K562 (cell line): ENCODE measurements around the gene SCN2B. TPM values are rescaled to one million over a fixed set of nuclear protein-coding genes. Genes with fewer than 3 reads are reported as not detected.

Source experiments
- ATAC-seq: fragments of 200-7000 bp; cut with Tn5 transposase; 3 replicates; pipeline ENCODE4 v1.9.1; 2020; ENCODE audit warnings: moderate library complexity
- BruUV-seq: library from RNA; stranded (reverse); fragments of 400-500 nt; replicated peaks from 2 replicates; lab custom pipeline; 2021; lab: Mats Ljungman, UMichigan
- CTCF ChIA-PET: fragments of 300-600 bp; formaldehyde crosslinking; extraction: SDS; loops from one replicate; lab custom pipeline; 2021; ENCODE audit warnings: low intra/inter-chr PET ratio; lab: Yijun Ruan, JAX
- POLR2A ChIA-PET: fragments of 300-600, 350-650 bp; sonication (Branson Sonifier 250); formaldehyde crosslinking; extraction: SDS; loops from one replicate; lab custom pipeline; 2021; ENCODE audit warnings: antibody characterized with exemption, inconsistent platforms; lab: Yijun Ruan, JAX
- DNase-seq, 4 experiments: peaks; one replicate each; pipeline versions ENCODE4 v3.0.0 to v3.0.0-alpha.2; 2011 to 2018; ENCODE audit warnings: low spot score in 3 of 4, mixed read lengths in 3 of 4; ENCODE audit errors: extremely low read depth in 1 of 4
- FAIRE-seq: peaks from 2 replicates; lab custom pipeline; 2011; peaks lifted over from hg19 to GRCh38; lab: Jason Lieb, UNC
- H2AFZ ChIP-seq: 2 replicates; pipeline ENCODE4 v1.6.0; 2011; ENCODE audit warnings: low read depth, low read length, control low read depth, inconsistent platforms
- H3K27ac ChIP-seq: fragments of 200-600 bp; 3 replicates; pipeline ENCODE4 v1.8.0; 2011; ENCODE audit warnings: low read depth, mild to moderate bottlenecking, control low read depth, inconsistent platforms, low read length, moderate library complexity, mixed read lengths; ENCODE audit errors: extremely low read depth
- H3K27me3 ChIP-seq, 2 experiments: fragments of 300-600 bp in 1 of 2; 2 replicates in 1 of 2; 3 replicates in 1 of 2; pipeline versions ENCODE4 v1.6.0 to v1.8.0; 2011; ENCODE audit warnings: inconsistent platforms in 2 of 2, low read length in 2 of 2, mild to moderate bottlenecking in 1 of 2, mixed read lengths in 1 of 2, moderate library complexity in 1 of 2; ENCODE audit not compliant: control insufficient read depth in 2 of 2, insufficient read depth in 2 of 2
- H3K36me3 ChIP-seq: fragments of 300-600 bp; 3 replicates; pipeline ENCODE4 v1.8.0; 2011; ENCODE audit warnings: mild to moderate bottlenecking, low read length, inconsistent platforms; ENCODE audit not compliant: control insufficient read depth, insufficient read depth
- H3K4me1 ChIP-seq, 2 experiments: fragments of 200-600 bp in 1 of 2; replicated peaks in 1 of 2; 2 replicates in 1 of 2; 3 replicates in 1 of 2; pipeline versions ENCODE4 v1.5.1 to v1.8.0; 2011; ENCODE audit warnings: inconsistent platforms in 2 of 2, low read length in 2 of 2, mild to moderate bottlenecking in 1 of 2, mixed read lengths in 1 of 2, moderate library complexity in 1 of 2; ENCODE audit not compliant: control insufficient read depth in 2 of 2, insufficient read depth in 2 of 2
- H3K4me2 ChIP-seq: 2 replicates; pipeline ENCODE4 v1.6.1; 2011; ENCODE audit warnings: low read length, control low read depth, inconsistent platforms, mixed read lengths; ENCODE audit not compliant: insufficient read depth
- H3K4me3 ChIP-seq: fragments of 200-600 bp; sonication (generic), shearing (Covaris generic); 2 replicates; pipeline ENCODE4 v1.5.1; 2016; ENCODE audit warnings: control low read depth, inconsistent platforms
- H3K79me2 ChIP-seq: fragments of 200-600 bp; 3 replicates; pipeline ENCODE4 v1.8.0; 2011; ENCODE audit warnings: low read length, inconsistent platforms; ENCODE audit not compliant: control insufficient read depth, insufficient read depth
- H3K9ac ChIP-seq, 2 experiments: 2 replicates each; pipeline versions ENCODE4 v1.6.0 to v1.6.1; 2011; ENCODE audit warnings: low read depth in 2 of 2, low read length in 2 of 2, control low read depth in 1 of 2, inconsistent platforms in 1 of 2, mild to moderate bottlenecking in 1 of 2, mixed read lengths in 1 of 2; ENCODE audit not compliant: insufficient read depth in 1 of 2
- H3K9me1 ChIP-seq: one replicate; pipeline ENCODE4 v1.6.0; 2011; ENCODE audit warnings: inconsistent platforms, mild to moderate bottlenecking, low read length, moderate library complexity; ENCODE audit not compliant: control insufficient read depth, insufficient read depth
- H3K9me3 ChIP-seq: replicated peaks from 2 replicates; pipeline ENCODE4 v1.5.1; 2011; ENCODE audit warnings: low read depth, low read length, inconsistent platforms; ENCODE audit not compliant: control insufficient read depth, insufficient read depth
- H4K20me1 ChIP-seq: replicated peaks from 2 replicates; pipeline ENCODE4 v1.6.1; 2011; ENCODE audit warnings: low read length, inconsistent platforms, mixed read lengths; ENCODE audit not compliant: control insufficient read depth, insufficient read depth
- CSDE1 ChIP-seq, 2 experiments: fragments of 450-650 bp; IDR thresholded peaks; 2 replicates each; pipeline ENCODE4 v1.6.1; 2016; ENCODE audit warnings: mild to moderate bottlenecking in 1 of 2
- HDAC6 ChIP-seq: IDR thresholded peaks from 2 replicates; pipeline ENCODE4 v1.6.1; 2012; ENCODE audit warnings: low read depth, mild to moderate bottlenecking, control low read depth, inconsistent platforms, low read length, moderate library complexity
- KDM2B ChIP-seq: fragments of 250-450 bp; sonication (Bioruptor Pico); IDR thresholded peaks from 2 replicates; pipeline ENCODE4 v1.8.0; 2021; ENCODE audit warnings: mild to moderate bottlenecking, moderate library complexity
- LCOR ChIP-seq: sonication (generic); formaldehyde crosslinking; IDR thresholded peaks from 2 replicates; pipeline ENCODE4 v1.8.0; 2022; ENCODE audit warnings: mild to moderate bottlenecking, missing genetic modification reagents
- NR2C1 ChIP-seq, 2 experiments: fragments of 450-650 bp; IDR thresholded peaks; 2 replicates each; pipeline ENCODE4 v1.6.1; 2017; ENCODE audit warnings: mild to moderate bottlenecking in 2 of 2, antibody characterized with exemption in 1 of 2, inconsistent platforms in 1 of 2, missing compliant biosample characterization in 1 of 2, missing genetic modification characterization in 1 of 2
- POLR2B ChIP-seq: fragments of 450-650 bp; IDR thresholded peaks from 2 replicates; pipeline ENCODE4 v1.6.1; 2018; ENCODE audit warnings: low read depth; ENCODE audit not compliant: partially characterized antibody
- PPARD ChIP-seq: fragments of 250-450 bp; sonication (Bioruptor Pico); IDR thresholded peaks from 2 replicates; pipeline ENCODE4 v1.8.0; 2022; ENCODE audit warnings: inconsistent platforms, mild to moderate bottlenecking, moderate library complexity
- SRSF1 ChIP-seq: fragments of 200-400 bp; formaldehyde crosslinking; IDR thresholded peaks from 2 replicates; pipeline ENCODE4 v1.6.1; 2017; ENCODE audit warnings: mild to moderate bottlenecking, low read depth, low read length, moderate library complexity
- ZKSCAN1 ChIP-seq: fragments of 150-350 bp; IDR thresholded peaks from 2 replicates; pipeline ENCODE4 v1.6.1; 2016; ENCODE audit warnings: low read depth, low read length
- WGBS: fragments of 100-300 bp; shearing (Covaris generic); methylation state at CpG from one replicate; pipeline ENCODE4 v1.1.6; 2016; ENCODE audit warnings: low coverage, mixed read lengths; ENCODE audit not compliant: insufficient coverage; ENCODE audit errors: missing lambda C conversion rate; 5-methylcytosine and 5-hydroxymethylcytosine counted together
- in situ Hi-C: fragments of 300-500 bp; cut with MboI; formaldehyde crosslinking; loops from 4 replicates; pipeline ENCODE4 v1.15.0; 2018; ENCODE audit warnings: inconsistent platforms, mixed read lengths
- intact Hi-C: fragments of 100-400 bp; cut with micrococcal nuclease; formaldehyde crosslinking; loops from 2 replicates; pipeline ENCODE4 v1.14.2; 2022
- polyA plus RNA-seq, 8 experiments: library from polyadenylated mRNA; depleted of rRNA in 4 of 8; stranded (reverse) in 5 of 8; unstranded in 3 of 8; fragments of >200 nt; fragmentation: Nextera tagmentation in 2 of 8; fragmentation: Illumina TruSeq in 1 of 8; extraction: Ambion mirVana in 2 of 8; extraction: Trizol in 1 of 8; gene quantifications; 2 replicates each; pipeline versions ENCODE4 v1.2.1 to v1.2.3, GENCODE V29; 2011 to 2014; ENCODE audit warnings: inconsistent platforms in 1 of 8, missing spikeins in 1 of 8
- total RNA-seq, 7 experiments: library from RNA; depleted of rRNA in 6 of 7; stranded (reverse); fragments of >200 nt in 6 of 7; fragmentation: Illumina TruSeq in 2 of 7; extraction: Trizol in 2 of 7; gene quantifications; 2 replicates each; pipeline versions ENCODE4 v1.2.1 to v1.2.3, GENCODE V29; 2011 to 2021; ENCODE audit warnings: low replicate concordance in 1 of 7
- TF ChIP-seq, protein P1 (sequence below): fragments of 450-650 bp; IDR thresholded peaks from 2 replicates; pipeline ENCODE4 v1.6.1; 2016; ENCODE audit warnings: mild to moderate bottlenecking, moderate library complexity

The SCN2B gene
- total and polyA plus RNA-seq, 9 of the 15 experiments (the other 6 are each of a cell fraction or from before 2014, with no cell fraction given): not detected

GRCh38 chr11:118132385-118133151, 43.9 kb downstream of the SCN2B start:
- ChIA-PET CTCF (no interaction called here), POLR2A (interaction anchor here (0.6 kb wide), 1 partner anchor 19 kb away, joined by 3 read pairs; no protein-coding TSS in a partner anchor)
- H3K27me3 ChIP-seq: peaks cover 6 to 40% of the 10 kb centered on the region in 2 experiments; a peak in 3 of 5 replicates
- no peak overlapping the region for H3K4me2 ChIP-seq
- DNase-seq: no peak
- no peaks in the 10 kb centered on the region for H3K36me3 ChIP-seq
- WGBS: 15% methylated on average over 15 of the region's 15 CpGs
- FAIRE-seq: no peak
- H3K4me3 ChIP-seq: no peak overlapping the region
- TF ChIP-seq SRSF1 (no peak), KDM2B (CRISPR knock-in tag) (no peak), ZKSCAN1 (no peak), LCOR (CRISPR knock-in tag) (no peak), PPARD (CRISPR knock-in tag) (no peak), HDAC6 (no peak), NR2C1 (IDR thresholded peaks at IDR 0.05) (no peak), NR2C1 (tag; IDR thresholded peaks at IDR 0.05) (no peak), CSDE1 (IDR thresholded peaks at IDR 0.05) (no peak), POLR2B (no peak)
- TF ChIP-seq, protein P1, sequence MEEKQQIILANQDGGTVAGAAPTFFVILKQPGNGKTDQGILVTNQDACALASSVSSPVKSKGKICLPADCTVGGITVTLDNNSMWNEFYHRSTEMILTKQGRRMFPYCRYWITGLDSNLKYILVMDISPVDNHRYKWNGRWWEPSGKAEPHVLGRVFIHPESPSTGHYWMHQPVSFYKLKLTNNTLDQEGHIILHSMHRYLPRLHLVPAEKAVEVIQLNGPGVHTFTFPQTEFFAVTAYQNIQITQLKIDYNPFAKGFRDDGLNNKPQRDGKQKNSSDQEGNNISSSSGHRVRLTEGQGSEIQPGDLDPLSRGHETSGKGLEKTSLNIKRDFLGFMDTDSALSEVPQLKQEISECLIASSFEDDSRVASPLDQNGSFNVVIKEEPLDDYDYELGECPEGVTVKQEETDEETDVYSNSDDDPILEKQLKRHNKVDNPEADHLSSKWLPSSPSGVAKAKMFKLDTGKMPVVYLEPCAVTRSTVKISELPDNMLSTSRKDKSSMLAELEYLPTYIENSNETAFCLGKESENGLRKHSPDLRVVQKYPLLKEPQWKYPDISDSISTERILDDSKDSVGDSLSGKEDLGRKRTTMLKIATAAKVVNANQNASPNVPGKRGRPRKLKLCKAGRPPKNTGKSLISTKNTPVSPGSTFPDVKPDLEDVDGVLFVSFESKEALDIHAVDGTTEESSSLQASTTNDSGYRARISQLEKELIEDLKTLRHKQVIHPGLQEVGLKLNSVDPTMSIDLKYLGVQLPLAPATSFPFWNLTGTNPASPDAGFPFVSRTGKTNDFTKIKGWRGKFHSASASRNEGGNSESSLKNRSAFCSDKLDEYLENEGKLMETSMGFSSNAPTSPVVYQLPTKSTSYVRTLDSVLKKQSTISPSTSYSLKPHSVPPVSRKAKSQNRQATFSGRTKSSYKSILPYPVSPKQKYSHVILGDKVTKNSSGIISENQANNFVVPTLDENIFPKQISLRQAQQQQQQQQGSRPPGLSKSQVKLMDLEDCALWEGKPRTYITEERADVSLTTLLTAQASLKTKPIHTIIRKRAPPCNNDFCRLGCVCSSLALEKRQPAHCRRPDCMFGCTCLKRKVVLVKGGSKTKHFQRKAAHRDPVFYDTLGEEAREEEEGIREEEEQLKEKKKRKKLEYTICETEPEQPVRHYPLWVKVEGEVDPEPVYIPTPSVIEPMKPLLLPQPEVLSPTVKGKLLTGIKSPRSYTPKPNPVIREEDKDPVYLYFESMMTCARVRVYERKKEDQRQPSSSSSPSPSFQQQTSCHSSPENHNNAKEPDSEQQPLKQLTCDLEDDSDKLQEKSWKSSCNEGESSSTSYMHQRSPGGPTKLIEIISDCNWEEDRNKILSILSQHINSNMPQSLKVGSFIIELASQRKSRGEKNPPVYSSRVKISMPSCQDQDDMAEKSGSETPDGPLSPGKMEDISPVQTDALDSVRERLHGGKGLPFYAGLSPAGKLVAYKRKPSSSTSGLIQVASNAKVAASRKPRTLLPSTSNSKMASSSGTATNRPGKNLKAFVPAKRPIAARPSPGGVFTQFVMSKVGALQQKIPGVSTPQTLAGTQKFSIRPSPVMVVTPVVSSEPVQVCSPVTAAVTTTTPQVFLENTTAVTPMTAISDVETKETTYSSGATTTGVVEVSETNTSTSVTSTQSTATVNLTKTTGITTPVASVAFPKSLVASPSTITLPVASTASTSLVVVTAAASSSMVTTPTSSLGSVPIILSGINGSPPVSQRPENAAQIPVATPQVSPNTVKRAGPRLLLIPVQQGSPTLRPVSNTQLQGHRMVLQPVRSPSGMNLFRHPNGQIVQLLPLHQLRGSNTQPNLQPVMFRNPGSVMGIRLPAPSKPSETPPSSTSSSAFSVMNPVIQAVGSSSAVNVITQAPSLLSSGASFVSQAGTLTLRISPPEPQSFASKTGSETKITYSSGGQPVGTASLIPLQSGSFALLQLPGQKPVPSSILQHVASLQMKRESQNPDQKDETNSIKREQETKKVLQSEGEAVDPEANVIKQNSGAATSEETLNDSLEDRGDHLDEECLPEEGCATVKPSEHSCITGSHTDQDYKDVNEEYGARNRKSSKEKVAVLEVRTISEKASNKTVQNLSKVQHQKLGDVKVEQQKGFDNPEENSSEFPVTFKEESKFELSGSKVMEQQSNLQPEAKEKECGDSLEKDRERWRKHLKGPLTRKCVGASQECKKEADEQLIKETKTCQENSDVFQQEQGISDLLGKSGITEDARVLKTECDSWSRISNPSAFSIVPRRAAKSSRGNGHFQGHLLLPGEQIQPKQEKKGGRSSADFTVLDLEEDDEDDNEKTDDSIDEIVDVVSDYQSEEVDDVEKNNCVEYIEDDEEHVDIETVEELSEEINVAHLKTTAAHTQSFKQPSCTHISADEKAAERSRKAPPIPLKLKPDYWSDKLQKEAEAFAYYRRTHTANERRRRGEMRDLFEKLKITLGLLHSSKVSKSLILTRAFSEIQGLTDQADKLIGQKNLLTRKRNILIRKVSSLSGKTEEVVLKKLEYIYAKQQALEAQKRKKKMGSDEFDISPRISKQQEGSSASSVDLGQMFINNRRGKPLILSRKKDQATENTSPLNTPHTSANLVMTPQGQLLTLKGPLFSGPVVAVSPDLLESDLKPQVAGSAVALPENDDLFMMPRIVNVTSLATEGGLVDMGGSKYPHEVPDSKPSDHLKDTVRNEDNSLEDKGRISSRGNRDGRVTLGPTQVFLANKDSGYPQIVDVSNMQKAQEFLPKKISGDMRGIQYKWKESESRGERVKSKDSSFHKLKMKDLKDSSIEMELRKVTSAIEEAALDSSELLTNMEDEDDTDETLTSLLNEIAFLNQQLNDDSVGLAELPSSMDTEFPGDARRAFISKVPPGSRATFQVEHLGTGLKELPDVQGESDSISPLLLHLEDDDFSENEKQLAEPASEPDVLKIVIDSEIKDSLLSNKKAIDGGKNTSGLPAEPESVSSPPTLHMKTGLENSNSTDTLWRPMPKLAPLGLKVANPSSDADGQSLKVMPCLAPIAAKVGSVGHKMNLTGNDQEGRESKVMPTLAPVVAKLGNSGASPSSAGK: no peak
- no peak overlapping the region for H3K27ac ChIP-seq
- no peak overlapping the region for H2AFZ ChIP-seq
- in situ Hi-C loops: no loop called here
- no peak for ATAC-seq
- H3K79me2 ChIP-seq: no peaks in the 10 kb centered on the region
- no peak overlapping the region for H3K9ac ChIP-seq
- H3K9me3 ChIP-seq: no peaks in the 10 kb centered on the region
- H3K9me1 ChIP-seq: peaks cover 3% of the 10 kb centered on the region
- no TSS peak for BruUV-seq
- intact Hi-C loops: no loop called here
- no peaks in the 10 kb centered on the region for H3K4me1 ChIP-seq
- no peaks in the 10 kb centered on the region for H4K20me1 ChIP-seq
